Mammary epithelial cell (primary cell): Measurements from ENCODE around the gene IGF2.

Experiments used
- EZH2 ChIP-seq: IDR thresholded peaks from 2 replicates; pipeline ENCODE4 v1.6.1; 2012; ENCODE audit warnings: low read length, inconsistent platforms, borderline replicate concordance
- TF ChIP-seq, protein P1 (sequence below), 2 donors: IDR thresholded peaks in 1 of 2; conservative IDR thresholded peaks in 1 of 2; 2 replicates each; pipeline ENCODE4 v1.5.1; 2011 to 2012; ENCODE audit warnings: inconsistent platforms in 2 of 2, low read length in 2 of 2, mild to moderate bottlenecking in 2 of 2, control low read depth in 1 of 2, low read depth in 1 of 2; ENCODE audit not compliant: insufficient read depth in 1 of 2; ENCODE audit errors: extremely low read depth in 1 of 2

DNA sequence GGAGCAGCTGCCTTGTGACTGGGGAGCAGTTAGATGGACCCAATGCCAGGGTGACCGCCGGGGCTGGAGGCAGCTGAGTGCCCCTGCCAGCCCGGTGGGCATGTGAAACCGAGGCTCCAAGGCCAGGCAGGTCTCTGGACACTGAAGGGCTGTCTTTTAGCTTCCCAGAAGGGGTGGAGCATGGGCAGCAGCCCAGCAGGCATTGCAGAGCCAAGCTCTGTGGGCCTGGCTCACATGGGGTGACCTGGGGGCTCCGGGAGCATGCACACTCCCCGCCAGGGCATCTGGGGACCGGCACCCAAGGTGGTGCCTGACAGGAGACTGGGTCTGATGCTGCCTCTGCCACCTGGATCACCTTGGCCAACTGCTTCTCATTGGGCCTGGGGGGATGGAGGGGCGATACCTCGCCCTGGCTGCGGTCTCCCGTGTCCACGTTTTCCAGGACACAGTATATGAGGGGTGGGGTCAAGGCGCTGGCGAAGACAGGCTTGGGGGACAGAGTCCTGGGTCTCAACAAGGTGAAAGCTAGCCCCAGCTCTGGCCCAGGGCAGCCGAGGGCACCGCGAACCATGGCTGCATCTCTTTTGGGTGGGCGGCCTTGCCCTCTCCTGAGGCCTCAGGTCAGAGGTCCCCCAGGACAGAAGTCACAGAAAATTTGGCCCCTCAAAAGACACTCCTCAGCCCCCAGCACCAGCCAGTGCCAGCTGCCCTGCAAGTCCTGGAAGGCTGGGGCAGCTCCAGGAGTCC, 18.3 kb upstream of the IGF2 start:
- TF ChIP-seq, protein P1, sequence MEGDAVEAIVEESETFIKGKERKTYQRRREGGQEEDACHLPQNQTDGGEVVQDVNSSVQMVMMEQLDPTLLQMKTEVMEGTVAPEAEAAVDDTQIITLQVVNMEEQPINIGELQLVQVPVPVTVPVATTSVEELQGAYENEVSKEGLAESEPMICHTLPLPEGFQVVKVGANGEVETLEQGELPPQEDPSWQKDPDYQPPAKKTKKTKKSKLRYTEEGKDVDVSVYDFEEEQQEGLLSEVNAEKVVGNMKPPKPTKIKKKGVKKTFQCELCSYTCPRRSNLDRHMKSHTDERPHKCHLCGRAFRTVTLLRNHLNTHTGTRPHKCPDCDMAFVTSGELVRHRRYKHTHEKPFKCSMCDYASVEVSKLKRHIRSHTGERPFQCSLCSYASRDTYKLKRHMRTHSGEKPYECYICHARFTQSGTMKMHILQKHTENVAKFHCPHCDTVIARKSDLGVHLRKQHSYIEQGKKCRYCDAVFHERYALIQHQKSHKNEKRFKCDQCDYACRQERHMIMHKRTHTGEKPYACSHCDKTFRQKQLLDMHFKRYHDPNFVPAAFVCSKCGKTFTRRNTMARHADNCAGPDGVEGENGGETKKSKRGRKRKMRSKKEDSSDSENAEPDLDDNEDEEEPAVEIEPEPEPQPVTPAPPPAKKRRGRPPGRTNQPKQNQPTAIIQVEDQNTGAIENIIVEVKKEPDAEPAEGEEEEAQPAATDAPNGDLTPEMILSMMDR (conservative IDR thresholded peaks at IDR 0.05 in 1 of 2, IDR thresholded peaks at IDR 0.05 in 1 of 2; ENCODE audit: extremely low read depth in 1 of 2, insufficient read depth in 1 of 2, low read depth in 1 of 2, low read length in 2 of 2), result no peak
- TF ChIP-seq EZH2, result no peak
